ENCODE results near the gene NEB. TPM values are rescaled to one million over a fixed set of nuclear protein-coding genes. Genes with fewer than 3 reads are reported as not detected.

The NEB gene
- total RNA-seq, 1 experiment from 2014 or later: 0.11 TPM

DNA sequence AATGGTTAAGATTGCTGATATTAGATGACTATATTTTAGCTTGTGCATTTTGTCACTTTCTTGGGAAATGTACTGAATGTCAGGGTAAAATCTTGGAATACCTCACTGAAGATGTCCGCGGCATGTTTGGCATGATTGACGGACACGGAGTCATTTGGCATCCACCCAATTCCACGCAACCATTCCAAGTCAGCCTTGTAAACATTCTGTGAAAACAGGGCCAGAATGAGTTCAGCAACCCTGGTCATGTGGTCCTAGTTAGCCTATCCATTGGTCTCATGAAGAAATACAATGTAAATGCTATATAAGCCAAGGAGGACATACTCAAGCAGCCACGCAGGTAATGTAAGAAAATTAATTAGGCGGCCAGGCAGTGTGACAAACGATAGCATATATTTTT, 165.1 kb downstream of the NEB start:
- DNase-seq (peak; percentile 41), ATAC-seq (no peak)
- Histone ChIP-seq H3K4me2 (ENCODE audit: low read length) (no peak overlapping the region), H4K20me1 (ENCODE audit: low read length) (no peaks in the 10 kb centered on the region), H3K9ac (ENCODE audit: low read length) (no peak overlapping the region), H3K79me2 (ENCODE audit: low read length) (no peaks in the 10 kb centered on the region), H3K27ac (ENCODE audit: low read length) (no peak overlapping the region), H3K4me1 (ENCODE audit: insufficient read depth, low read length) (no peaks in the 10 kb centered on the region), H3K36me3 (ENCODE audit: low read depth, low read length) (no peaks in the 10 kb centered on the region), H3K9me3 (ENCODE audit: low read length) (no peaks in the 10 kb centered on the region), H3K4me3 (ENCODE audit: low read length) (no peak overlapping the region), H2AFZ (ENCODE audit: low read length) (no peak overlapping the region), H3F3A (ENCODE audit: low read length, unreplicated experiment) (no peaks in the 10 kb centered on the region), H3K27me3 (ENCODE audit: low read length) (peaks cover 5% of the 10 kb centered on the region; the same call in 1 of the 2 replicates), H3K9me2 (replicated peaks; ENCODE audit: low read length) (no peaks in the 10 kb centered on the region)
- intact Hi-C loops (cut with micrococcal nuclease): no loop called here
- ChIA-PET CTCF (no interaction called here), POLR2A (ENCODE audit: unreplicated experiment) (no interaction called here)
- no TSS peak for BruUV-seq (replicated peaks)
- TF ChIP-seq CTCF (conservative IDR thresholded peaks at IDR 0.05; ENCODE audit: low read depth, low read length) (no peak), EZH2phosphoT487 (IDR thresholded peaks at IDR 0.05; ENCODE audit: borderline replicate concordance, low read length) (no peak), EZH2 (IDR thresholded peaks at IDR 0.05; ENCODE audit: low read length, unreplicated experiment) (no peak)

GRCh38 chr2:151568501-151568900, 165.8 kb downstream of the NEB start:
- no peaks in the 10 kb centered on the region for H3K36me3 ChIP-seq (ENCODE audit: low read depth, low read length)
- ChIA-PET CTCF (no interaction called here), POLR2A (ENCODE audit: unreplicated experiment) (no interaction called here)
- H3K9ac ChIP-seq (ENCODE audit: low read length): no peak overlapping the region
- TF ChIP-seq EZH2 (IDR thresholded peaks at IDR 0.05; ENCODE audit: low read length, unreplicated experiment) (no peak), CTCF (conservative IDR thresholded peaks at IDR 0.05; ENCODE audit: low read depth, low read length) (no peak), EZH2phosphoT487 (IDR thresholded peaks at IDR 0.05; ENCODE audit: borderline replicate concordance, low read length) (no peak)
- H3K4me2 ChIP-seq (ENCODE audit: low read length): no peak overlapping the region
- no peaks in the 10 kb centered on the region for H3K9me2 ChIP-seq (replicated peaks; ENCODE audit: low read length)
- H3K27ac ChIP-seq (ENCODE audit: low read length): no peak overlapping the region
- H2AFZ ChIP-seq (ENCODE audit: low read length): no peak overlapping the region
- H4K20me1 ChIP-seq (ENCODE audit: low read length): no peaks in the 10 kb centered on the region
- peaks cover 5% of the 10 kb centered on the region; the same call in 1 of the 2 replicates for H3K27me3 ChIP-seq (ENCODE audit: low read length)
- no peaks in the 10 kb centered on the region for H3F3A ChIP-seq (ENCODE audit: low read length, unreplicated experiment)
- ATAC-seq: no peak
- no peak overlapping the region for H3K4me3 ChIP-seq (ENCODE audit: low read length)
- DNase-seq: no peak
- no peaks in the 10 kb centered on the region for H3K79me2 ChIP-seq (ENCODE audit: low read length)
- no TSS peak for BruUV-seq (replicated peaks)
- intact Hi-C loops (cut with micrococcal nuclease): no loop called here
- no peaks in the 10 kb centered on the region for H3K9me3 ChIP-seq (ENCODE audit: low read length)
- H3K4me1 ChIP-seq (ENCODE audit: insufficient read depth, low read length): no peaks in the 10 kb centered on the region

DNA sequence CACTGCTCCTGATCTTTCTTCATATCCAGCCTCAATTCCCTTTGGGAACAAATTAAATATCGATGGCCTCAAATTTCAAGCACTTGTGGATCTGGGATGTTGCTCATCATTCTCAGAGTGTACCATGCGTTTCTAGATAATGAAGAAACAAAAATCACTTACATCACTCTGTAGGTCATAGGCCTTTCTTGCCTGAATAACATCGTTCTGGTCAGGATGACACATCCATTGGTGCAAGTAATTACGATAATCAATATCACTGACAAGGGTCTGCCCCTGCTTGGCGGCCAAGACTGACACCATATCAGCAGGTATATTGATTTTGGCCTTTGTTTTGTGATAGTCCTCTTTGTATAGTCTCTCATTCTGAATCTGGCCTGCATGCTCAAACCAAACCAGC, 167.3 kb downstream of the NEB start:
- no peaks in the 10 kb centered on the region for H3K36me3 ChIP-seq (ENCODE audit: low read depth, low read length)
- no peak overlapping the region for H3K4me2 ChIP-seq (ENCODE audit: low read length)
- H3K9me3 ChIP-seq (ENCODE audit: low read length): no peaks in the 10 kb centered on the region
- DNase-seq: no peak
- ATAC-seq: no peak
- ChIA-PET POLR2A (ENCODE audit: unreplicated experiment) (no interaction called here), CTCF (no interaction called here)
- no peaks in the 10 kb centered on the region for H4K20me1 ChIP-seq (ENCODE audit: low read length)
- TF ChIP-seq CTCF (conservative IDR thresholded peaks at IDR 0.05; ENCODE audit: low read depth, low read length) (no peak), EZH2phosphoT487 (IDR thresholded peaks at IDR 0.05; ENCODE audit: borderline replicate concordance, low read length) (no peak), EZH2 (IDR thresholded peaks at IDR 0.05; ENCODE audit: low read length, unreplicated experiment) (no peak)
- H3K27me3 ChIP-seq (ENCODE audit: low read length): peaks cover 5% of the 10 kb centered on the region; the same call in 1 of the 2 replicates
- no peaks in the 10 kb centered on the region for H3K4me1 ChIP-seq (ENCODE audit: insufficient read depth, low read length)
- no peak overlapping the region for H3K27ac ChIP-seq (ENCODE audit: low read length)
- H2AFZ ChIP-seq (ENCODE audit: low read length): no peak overlapping the region
- no peak overlapping the region for H3K9ac ChIP-seq (ENCODE audit: low read length)
- no peaks in the 10 kb centered on the region for H3K79me2 ChIP-seq (ENCODE audit: low read length)
- no peaks in the 10 kb centered on the region for H3K9me2 ChIP-seq (replicated peaks; ENCODE audit: low read length)
- no peak overlapping the region for H3K4me3 ChIP-seq (ENCODE audit: low read length)
- no TSS peak for BruUV-seq (replicated peaks)
- no peaks in the 10 kb centered on the region for H3F3A ChIP-seq (ENCODE audit: low read length, unreplicated experiment)
- intact Hi-C loops (cut with micrococcal nuclease): no loop called here
